ENCODE data around the gene ERCC3. TPM values are rescaled to one million over a fixed set of nuclear protein-coding genes. Genes with fewer than 3 reads are reported as not detected.

Gene ERCC3
- total RNA-seq, 1 experiment from 2014 or later = 52.7 TPM

GRCh38 chr2:127283275-127283674, 10.7 kb downstream of the ERCC3 start (continued):
- no peak for TF ChIP-seq MAX (IDR thresholded peaks at IDR 0.05)
- no peak for TF ChIP-seq FOSL1 (IDR thresholded peaks at IDR 0.05; ENCODE audit: low read depth)
- no peak for TF ChIP-seq EGR1 (IDR thresholded peaks at IDR 0.05; ENCODE audit: low read depth)
- no peak for TF ChIP-seq SP1 (IDR thresholded peaks at IDR 0.05; ENCODE audit: low read depth)
- TF ChIP-seq EZH2phosphoT487 (IDR thresholded peaks at IDR 0.05; ENCODE audit: borderline replicate concordance) = no peak
- TF ChIP-seq POLR2AphosphoS5 (IDR thresholded peaks at IDR 0.05; ENCODE audit: low read depth, low read length) = no peak
- TF ChIP-seq ZFX (IDR thresholded peaks at IDR 0.05) = no peak
- TF ChIP-seq SRF (IDR thresholded peaks at IDR 0.05; ENCODE audit: low read depth) = no peak

- Histone ChIP-seq H3K4me3 (replicated peaks in 1 of 2; ENCODE audit: low read depth in 1 of 2, low read length in 2 of 2) (no peak overlapping the region), H3K9ac (ENCODE audit: low read length) (no peak overlapping the region), H3K27me3 (ENCODE audit: insufficient read depth, low read length) (no peaks in the 10 kb centered on the region), H3K79me2 (ENCODE audit: insufficient read depth, low read length) (peaks cover 58% of the 10 kb centered on the region), H4K20me1 (ENCODE audit: insufficient read depth) (no peaks in the 10 kb centered on the region), H2AFZ (ENCODE audit: low read depth, low read length, poor library complexity, severe bottlenecking) (no peak overlapping the region), H3K27ac (ENCODE audit: low read depth, low read length) (no peak overlapping the region), H3K4me1 (ENCODE audit: control insufficient read depth in 1 of 2, insufficient read depth in 2 of 2, low read length in 2 of 2) (no peaks in the 10 kb centered on the region), H3K4me2 (ENCODE audit: low read length) (no peak overlapping the region), H3K36me3 (ENCODE audit: control insufficient read depth in 1 of 2, insufficient read depth in 2 of 2, low read length in 2 of 2) (peaks cover 51 to 60% of the 10 kb centered on the region in 2 experiments), H3K9me3 (ENCODE audit: control insufficient read depth in 1 of 2, insufficient read depth in 1 of 2, low read depth in 1 of 2, low read length in 2 of 2) (no peaks in the 10 kb centered on the region; a peak in 1 of 4 replicates), H3K9me2 (ENCODE audit: insufficient read depth) (no peaks in the 10 kb centered on the region)
- no peak for DNase-seq (ENCODE audit: low read depth, low spot score)
- ATAC-seq = no peak
- ChIA-PET POLR2A (no interaction called here), CTCF (interaction anchor here (1.2 kb wide), 1 partner anchor 83 kb away, joined by 3 read pairs; no protein-coding TSS in a partner anchor), RAD21 (ENCODE audit: low non-redundant PET in 1 of 2, low total read pairs in 2 of 2, uncharacterized antibody in 2 of 2, unreplicated experiment in 2 of 2) (no interaction called here)
- TF ChIP-seq SP1 (IDR thresholded peaks at IDR 0.05; ENCODE audit: low read depth) = no peak
- TF ChIP-seq SRF (IDR thresholded peaks at IDR 0.05; ENCODE audit: low read depth) = no peak
- TF ChIP-seq ZBTB33 (IDR thresholded peaks at IDR 0.05; ENCODE audit: extremely low read depth, insufficient replicate concordance, low read length) = no peak
- TF ChIP-seq YY1 (IDR thresholded peaks at IDR 0.05; ENCODE audit: extremely low read depth, insufficient replicate concordance, low read depth, low read length) = no peak
- no peak for TF ChIP-seq ZFX (IDR thresholded peaks at IDR 0.05)
- TF ChIP-seq CEBPB (IDR thresholded peaks at IDR 0.05; ENCODE audit: low read depth) = no peak
- no peak for TF ChIP-seq CTCF (IDR thresholded peaks at IDR 0.05 in 2 of 3, conservative IDR thresholded peaks at IDR 0.05 in 1 of 3; ENCODE audit: borderline replicate concordance in 1 of 3, insufficient read depth in 1 of 3, low read depth in 2 of 3, low read length in 2 of 3)
- no peak for TF ChIP-seq SIN3A (IDR thresholded peaks at IDR 0.05; ENCODE audit: low read depth)
- TF ChIP-seq FOSL1 (IDR thresholded peaks at IDR 0.05; ENCODE audit: low read depth) = no peak
- intact Hi-C loops (cut with micrococcal nuclease) = no loop called here
- BruUV-seq (replicated peaks) = no TSS peak
These were observed 13.3 kb downstream of the ERCC3 start for GRCh38 chr2:127280693-127281092.
